Peyer's patch (tissue), 4 donors: ENCODE measurements around the gene MAML3.

Experiments
- POLR2A ChIP-seq, 2 donors: fragments of 450-650 bp; IDR thresholded peaks; one replicate each; pipeline ENCODE4 v1.5.1; 2017; ENCODE audit warnings: antibody characterized with exemption in 2 of 2, mild to moderate bottlenecking in 2 of 2, moderate library complexity in 2 of 2
- TF ChIP-seq, protein P1 (sequence below), 6 experiments: fragments of 450-650 bp in 4 of 6; fragments of 200-600 bp in 2 of 6; sonication (generic) in 1 of 6; IDR thresholded peaks; one replicate each; pipeline ENCODE4 v1.5.1; 2017 to 2019; ENCODE audit warnings: antibody characterized with exemption in 6 of 6, mild to moderate bottlenecking in 3 of 6, moderate library complexity in 1 of 6

DNA sequence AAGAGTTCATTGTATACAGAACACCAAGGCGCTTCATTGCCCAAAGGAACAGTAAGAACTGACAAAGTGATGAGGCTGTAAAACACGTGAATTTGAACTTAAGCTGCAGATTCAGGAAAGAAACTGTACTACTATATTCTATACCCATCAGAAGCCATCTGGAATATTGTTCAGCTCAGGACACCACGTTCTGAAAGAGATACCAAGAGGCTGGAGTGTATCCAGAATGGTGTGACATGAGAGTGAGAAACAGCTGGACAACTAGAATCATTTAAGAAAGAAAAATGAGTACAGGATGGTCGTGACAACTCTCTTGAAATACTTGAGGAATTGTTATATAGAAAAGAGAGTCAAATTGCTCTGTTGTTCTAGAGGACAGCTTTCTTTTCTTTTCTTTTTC is 393.4 kb downstream of the MAML3 start:
- TF ChIP-seq, protein P1, sequence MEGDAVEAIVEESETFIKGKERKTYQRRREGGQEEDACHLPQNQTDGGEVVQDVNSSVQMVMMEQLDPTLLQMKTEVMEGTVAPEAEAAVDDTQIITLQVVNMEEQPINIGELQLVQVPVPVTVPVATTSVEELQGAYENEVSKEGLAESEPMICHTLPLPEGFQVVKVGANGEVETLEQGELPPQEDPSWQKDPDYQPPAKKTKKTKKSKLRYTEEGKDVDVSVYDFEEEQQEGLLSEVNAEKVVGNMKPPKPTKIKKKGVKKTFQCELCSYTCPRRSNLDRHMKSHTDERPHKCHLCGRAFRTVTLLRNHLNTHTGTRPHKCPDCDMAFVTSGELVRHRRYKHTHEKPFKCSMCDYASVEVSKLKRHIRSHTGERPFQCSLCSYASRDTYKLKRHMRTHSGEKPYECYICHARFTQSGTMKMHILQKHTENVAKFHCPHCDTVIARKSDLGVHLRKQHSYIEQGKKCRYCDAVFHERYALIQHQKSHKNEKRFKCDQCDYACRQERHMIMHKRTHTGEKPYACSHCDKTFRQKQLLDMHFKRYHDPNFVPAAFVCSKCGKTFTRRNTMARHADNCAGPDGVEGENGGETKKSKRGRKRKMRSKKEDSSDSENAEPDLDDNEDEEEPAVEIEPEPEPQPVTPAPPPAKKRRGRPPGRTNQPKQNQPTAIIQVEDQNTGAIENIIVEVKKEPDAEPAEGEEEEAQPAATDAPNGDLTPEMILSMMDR (IDR thresholded peaks at IDR 0.05) = no peak
- no peak for TF ChIP-seq POLR2A (IDR thresholded peaks at IDR 0.05)
